Body of pancreas (tissue), 4 donors: ENCODE results near the gene STAT5A. TPM values are rescaled to one million over a fixed set of nuclear protein-coding genes. Genes with fewer than 3 reads are reported as not detected.

Source experiments
- ATAC-seq: fragments of 150-250 bp; one replicate; pipeline ENCODE4 v1.9.1; 2016
- DNase-seq, 4 donors: peaks; one replicate each; pipeline ENCODE4 v3.0.0-alpha.2; 2019
- H3K27ac ChIP-seq, 4 donors: fragments of 200-600 bp; sonication (generic); 1 replicate in 3 of 4; 2 replicates in 1 of 4; pipeline versions ENCODE4 v1.5.1 to v1.6.1; 2016 to 2019; ENCODE audit warnings: mild to moderate bottlenecking in 1 of 4, mixed read lengths in 1 of 4, moderate library complexity in 1 of 4
- H3K27me3 ChIP-seq, 2 donors: fragments of 200-600 bp; sonication (generic); one replicate each; pipeline ENCODE4 v1.6.0; 2016; ENCODE audit warnings: mild to moderate bottlenecking in 1 of 2
- H3K36me3 ChIP-seq, 2 donors: fragments of 200-600 bp; sonication (generic); replicated peaks in 1 of 2; 2 replicates each; pipeline ENCODE4 v1.5.1; 2016; ENCODE audit warnings: low read depth in 2 of 2; ENCODE audit not compliant: insufficient read depth in 1 of 2
- H3K4me1 ChIP-seq: fragments of 200-600 bp; sonication (generic); one replicate; pipeline ENCODE4 v1.6.0; 2016
- H3K4me3 ChIP-seq, 2 donors: fragments of 200-600 bp; sonication (generic); 1 replicate in 1 of 2; 2 replicates in 1 of 2; pipeline ENCODE4 v1.5.1; 2016 to 2019
- H3K9me3 ChIP-seq, 3 donors: fragments of 200-600 bp; sonication (generic); 1 replicate in 2 of 3; 2 replicates in 1 of 3; pipeline ENCODE4 v1.5.1; 2016
- CTCF ChIP-seq, 7 experiments: fragments of 450-650 bp in 4 of 7; fragments of 200-600 bp in 3 of 7; sonication (generic) in 3 of 7; IDR thresholded peaks; one replicate each; pipeline ENCODE4 v1.5.1; 2016 to 2019; ENCODE audit warnings: antibody characterized with exemption in 7 of 7
- POLR2A ChIP-seq, 3 donors: fragments of 450-650 bp; IDR thresholded peaks; one replicate each; pipeline ENCODE4 v1.6.1; 2016; ENCODE audit warnings: antibody characterized with exemption in 3 of 3, mild to moderate bottlenecking in 2 of 3
- WGBS, 2 donors: methylation state at CpG; one replicate each; pipeline ENCODE4 v1.1.5; 2017; 5-methylcytosine and 5-hydroxymethylcytosine counted together
- intact Hi-C: fragments of 100-400 bp; cut with DNase I; formaldehyde crosslinking; loops from one replicate; pipeline ENCODE4 v1.15.1; 2023
- total RNA-seq, 2 donors: library from RNA; depleted of rRNA; stranded (reverse); fragments of >200 nt; gene quantifications; one replicate each; pipeline ENCODE4 v1.1.0, GENCODE V29; 2016

Gene STAT5A
- total RNA-seq, 2 donors from 2014 or later: 25.2 to 52.1 TPM

DNA sequence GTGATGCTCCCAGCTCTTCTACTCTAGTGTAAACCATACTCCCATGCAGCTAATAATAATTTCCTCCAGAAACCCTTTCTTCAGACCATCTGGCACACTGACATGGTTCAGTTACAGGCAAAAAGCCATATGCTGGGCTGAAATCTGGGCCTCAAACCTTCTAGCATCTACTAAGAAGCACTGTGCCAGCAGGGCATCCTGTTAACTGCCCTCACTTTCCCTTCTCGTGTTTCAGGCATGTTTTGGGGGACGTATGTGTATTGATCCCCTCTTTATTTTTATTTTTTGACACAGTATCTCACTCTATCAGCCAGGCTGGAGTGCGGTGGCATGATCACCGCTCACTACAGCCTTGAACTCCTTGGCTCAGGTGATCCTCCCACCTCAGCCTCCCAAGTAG, 33.3 kb downstream of the STAT5A start:
- Histone ChIP-seq H3K27me3 (no peaks in the 10 kb centered on the region), H3K4me1 (peaks cover 15% of the 10 kb centered on the region), H3K9me3 (no peaks in the 10 kb centered on the region), H3K4me3 (no peak overlapping the region), H3K36me3 (peaks cover 0 to 45% of the 10 kb centered on the region in 2 donors), H3K27ac (no peak overlapping the region)
- TF ChIP-seq CTCF (IDR thresholded peaks at IDR 0.05) (no peak), POLR2A (IDR thresholded peaks at IDR 0.05) (no peak)
- WGBS, 2 donors: 77 to 94% methylated on average over 4 of the region's 4 CpGs
- DNase-seq (no peak), ATAC-seq (no peak)
- intact Hi-C loops: loop anchor here (5.0 kb wide), 1 partner anchor 86 kb away; no protein-coding TSS in a partner anchor

- H3K27ac ChIP-seq: peak overlapping the region in 2 of 4 donors; percentile 2 to 32
- H3K9me3 ChIP-seq: no peaks in the 10 kb centered on the region
- H3K4me3 ChIP-seq: no peak overlapping the region
- TF ChIP-seq POLR2A (IDR thresholded peaks at IDR 0.05) (no peak), CTCF (IDR thresholded peaks at IDR 0.05) (peak; percentile 97 to 100 (median 99))
- H3K4me1 ChIP-seq: peaks cover 10% of the 10 kb centered on the region
- ATAC-seq: peak; percentile 93
- H3K36me3 ChIP-seq: peaks cover 0 to 43% of the 10 kb centered on the region in 2 donors
- no peaks in the 10 kb centered on the region for H3K27me3 ChIP-seq
- 32 to 34% methylated on average over 10 of the region's 10 CpGs for WGBS, 2 donors
- peak; percentile 95 to 98 (median 96) for DNase-seq
- intact Hi-C loops: loop anchor here (5.0 kb wide), 1 partner anchor 85 kb away; no protein-coding TSS in a partner anchor
Observed at GRCh38 chr17:42322382-42323267, 34.3 kb downstream of the STAT5A start.

- Histone ChIP-seq H3K4me3 (no peak overlapping the region), H3K27me3 (no peaks in the 10 kb centered on the region), H3K9me3 (no peaks in the 10 kb centered on the region), H3K27ac (peak overlapping the region in 2 of 4 donors; percentile 2 to 32), H3K4me1 (peaks cover 3% of the 10 kb centered on the region), H3K36me3 (peaks cover 0 to 44% of the 10 kb centered on the region in 2 donors)
- no peak for DNase-seq
- intact Hi-C loops: loop anchor here (5.0 kb wide), 1 partner anchor 84 kb away; no protein-coding TSS in a partner anchor
- no peak for TF ChIP-seq CTCF (IDR thresholded peaks at IDR 0.05)
- TF ChIP-seq POLR2A (IDR thresholded peaks at IDR 0.05): no peak
- no peak for ATAC-seq
- 62 to 77% methylated on average over 5 of the region's 5 CpGs for WGBS, 2 donors
Observed at GRCh38 chr17:42323268-42323773, 35.0 kb downstream of the STAT5A start.

DNA sequence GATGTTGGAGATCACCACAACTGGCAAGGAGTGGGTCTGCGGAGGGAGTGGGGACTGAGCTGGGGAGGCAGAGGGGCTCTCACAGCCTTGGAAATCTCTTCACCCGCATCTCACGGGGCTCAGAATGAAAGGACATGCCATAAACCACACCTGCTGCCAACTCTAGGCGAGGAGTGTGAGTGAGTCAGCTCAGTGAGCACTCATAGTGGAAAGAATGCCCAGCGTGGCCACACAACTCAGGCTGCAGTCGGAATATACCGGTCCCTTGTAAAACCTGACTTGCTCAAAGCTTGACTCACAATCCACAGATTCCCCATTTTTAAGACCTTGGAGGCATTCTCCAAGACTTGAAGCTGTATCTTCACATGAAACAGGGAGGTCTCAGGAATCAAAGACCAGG, 36.7 kb downstream of the STAT5A start:
- intact Hi-C loops: no loop called here
- peaks cover 16% of the 10 kb centered on the region for H3K4me1 ChIP-seq
- 76 to 92% methylated on average over 6 to 7 of the region's 7 CpGs for WGBS, 2 donors
- H3K4me3 ChIP-seq: no peak overlapping the region
- ATAC-seq (no peak), DNase-seq (no peak)
- no peak for TF ChIP-seq CTCF (IDR thresholded peaks at IDR 0.05)
- no peak for TF ChIP-seq POLR2A (IDR thresholded peaks at IDR 0.05)
- H3K9me3 ChIP-seq: no peaks in the 10 kb centered on the region
- H3K27ac ChIP-seq: no peak overlapping the region
- H3K36me3 ChIP-seq: peaks cover 0 to 45% of the 10 kb centered on the region in 2 donors
- no peaks in the 10 kb centered on the region for H3K27me3 ChIP-seq
